AG04449 (cell line): ENCODE data around the gene PA2G4.
A peak's percentile ranks its signal among the peaks of the same experiment; 100 is the strongest.

Experiments
- CTCF ChIA-PET: fragments of 350-600 bp; formaldehyde crosslinking; extraction: SDS; loops from one replicate; lab custom pipeline; 2021; ENCODE audit warnings: antibody characterized with exemption; lab: Yijun Ruan, JAX
- POLR2A ChIA-PET: fragments of 400-600, 350-600 bp; formaldehyde crosslinking; extraction: SDS; loops from one replicate; lab custom pipeline; 2020; ENCODE audit warnings: antibody characterized with exemption, inconsistent platforms; lab: Yijun Ruan, JAX
- DNase-seq: peaks from one replicate; pipeline ENCODE4 v3.0.0-alpha.2; 2010; ENCODE audit warnings: low read depth, low spot score
- H3K4me3 ChIP-seq: 2 replicates; pipeline ENCODE4 v1.5.1; 2011; ENCODE audit warnings: low read depth, mild to moderate bottlenecking, control low read depth, low read length
- CTCF ChIP-seq: IDR thresholded peaks from one replicate; pipeline ENCODE4 v1.5.1; 2011; ENCODE audit warnings: mild to moderate bottlenecking, moderate library complexity, low read length, control low read depth, inconsistent platforms; ENCODE audit not compliant: insufficient read depth; ENCODE audit errors: missing control alignments

Gene PA2G4

GRCh38 chr12:56078427-56078826, 25.9 kb upstream of the PA2G4 start:
- POLR2A ChIA-PET, result interaction anchor here (0.8 to 1.6 kb wide), 2 partner anchors 26 to 38 kb away, joined by 3 to 10 read pairs; partner anchors contain the start of genes PA2G4 and RPL41
- CTCF ChIA-PET, result interaction anchor here (1.0 to 2.2 kb wide), 8 partner anchors 12 to 340 kb away, joined by 3 to 27 read pairs (median 4); partner anchors contain the start of gene PA2G4
- no peak for TF ChIP-seq CTCF
- no peak overlapping the region for H3K4me3 ChIP-seq
- no peak for DNase-seq

- DNase-seq, result no peak
- TF ChIP-seq CTCF, result peak; percentile 85
- ChIA-PET POLR2A (interaction anchor here (0.8 to 1.6 kb wide), 2 partner anchors 25 to 38 kb away, joined by 3 to 10 read pairs; partner anchors contain the start of genes PA2G4 and RPL41), CTCF (interaction anchor here (0.8 to 3.0 kb wide), 18 partner anchors 11 to 341 kb away, joined by 3 to 27 read pairs (median 4); partner anchors contain the start of genes PA2G4 and ZC3H10)
- H3K4me3 ChIP-seq, result peak overlapping the region; percentile 67
Measured at GRCh38 chr12:56078931-56079722, 25.2 kb upstream of the PA2G4 start.

- ChIA-PET CTCF (interaction anchor here (0.8 to 3.0 kb wide), 19 partner anchors 10 to 342 kb away, joined by 3 to 27 read pairs (median 4); partner anchors contain the start of genes PA2G4, SUOX and ZC3H10), POLR2A (interaction anchor here (0.8 to 1.6 kb wide), 2 partner anchors 24 kb away, joined by 4 to 10 read pairs; partner anchors contain the start of gene PA2G4)
- DNase-seq, result no peak
- peak; percentile 11 for TF ChIP-seq CTCF
- H3K4me3 ChIP-seq, result peak within 1 kb of the TSS; percentile 67
Measured at GRCh38 chr12:56079723-56080555, 24.4 kb upstream of the PA2G4 start, which contains the start of gene ERBB3. Gene ERBB3, plus strand, starts transcription at chr12:56080165. Its CDS starts 136 bp downstream, at chr12:56080301.

GRCh38 chr12:56080556-56081138, 23.7 kb upstream of the PA2G4 start:
- no peak for TF ChIP-seq CTCF
- no peak for DNase-seq
- ChIA-PET CTCF (interaction anchor here (1.0 to 3.0 kb wide), 6 partner anchors 10 to 84 kb away, joined by 3 to 18 read pairs (median 4); partner anchors contain the start of genes PA2G4 and SUOX), POLR2A (interaction anchor here (0.8 kb wide), 1 partner anchor 23 kb away, joined by 4 read pairs; the partner anchor contains the start of gene PA2G4)
- peak overlapping the region; percentile 67 for H3K4me3 ChIP-seq

GRCh38 chr12:56081393-56082347, 22.7 kb upstream of the PA2G4 start:
- ChIA-PET CTCF (interaction anchor here (0.7 to 3.0 kb wide), 9 partner anchors 9 to 85 kb away, joined by 3 to 18 read pairs (median 4); partner anchors contain the start of genes PA2G4 and SUOX), POLR2A (no interaction called here)
- H3K4me3 ChIP-seq, result no peak overlapping the region
- DNase-seq, result no peak
- no peak for TF ChIP-seq CTCF
